ENCODE results near the gene CYP2D6. TPM values are rescaled to one million over a fixed set of nuclear protein-coding genes. Genes with fewer than 3 reads are reported as not detected.

CYP2D6 gene
- total RNA-seq, 1 experiment from 2014 or later = 0.55 TPM

DNA sequence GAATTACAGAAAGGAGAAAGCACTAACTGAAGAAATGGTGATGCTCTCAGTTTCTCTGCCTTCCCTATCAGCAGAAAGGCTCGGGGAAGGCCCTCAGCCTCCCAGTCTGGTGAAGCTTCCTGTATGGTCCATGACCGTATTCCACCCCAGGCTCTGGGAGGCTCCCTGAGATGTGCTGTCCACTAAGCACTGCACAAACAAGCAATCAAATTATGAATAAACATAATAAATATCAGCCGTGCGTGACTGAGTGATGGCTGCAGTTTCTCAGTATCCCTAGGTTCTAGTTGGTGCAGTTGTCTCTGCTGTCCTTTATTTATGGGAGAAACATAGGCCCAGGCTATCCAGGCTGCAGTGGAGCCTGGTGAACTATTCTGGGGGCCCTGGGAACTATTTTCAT, 47.5 kb downstream of the CYP2D6 start:
- BruUV-seq (replicated peaks) = no TSS peak
- Histone ChIP-seq H3K4me1 (ENCODE audit: insufficient read depth, low read length) (peaks cover 10% of the 10 kb centered on the region), H3F3A (ENCODE audit: low read length, unreplicated experiment) (no peaks in the 10 kb centered on the region), H3K27ac (ENCODE audit: low read length) (no peak overlapping the region), H3K4me2 (ENCODE audit: low read length) (no peak overlapping the region), H3K79me2 (ENCODE audit: low read length) (peaks cover 29% of the 10 kb centered on the region), H3K4me3 (ENCODE audit: low read length) (no peak overlapping the region), H2AFZ (ENCODE audit: low read length) (no peak overlapping the region), H3K9ac (ENCODE audit: low read length) (no peak overlapping the region), H3K27me3 (ENCODE audit: low read length) (no peaks in the 10 kb centered on the region), H3K9me2 (replicated peaks; ENCODE audit: low read length) (no peaks in the 10 kb centered on the region), H4K20me1 (ENCODE audit: low read length) (no peaks in the 10 kb centered on the region), H3K9me3 (ENCODE audit: low read length) (no peaks in the 10 kb centered on the region), H3K36me3 (ENCODE audit: low read depth, low read length) (peaks cover 19% of the 10 kb centered on the region)
- CTCF ChIA-PET = no interaction called here
- TF ChIP-seq EZH2 (IDR thresholded peaks at IDR 0.05; ENCODE audit: low read length, unreplicated experiment) (no peak), EZH2phosphoT487 (IDR thresholded peaks at IDR 0.05; ENCODE audit: borderline replicate concordance, low read length) (no peak)
- TF ChIP-seq, protein P1, sequence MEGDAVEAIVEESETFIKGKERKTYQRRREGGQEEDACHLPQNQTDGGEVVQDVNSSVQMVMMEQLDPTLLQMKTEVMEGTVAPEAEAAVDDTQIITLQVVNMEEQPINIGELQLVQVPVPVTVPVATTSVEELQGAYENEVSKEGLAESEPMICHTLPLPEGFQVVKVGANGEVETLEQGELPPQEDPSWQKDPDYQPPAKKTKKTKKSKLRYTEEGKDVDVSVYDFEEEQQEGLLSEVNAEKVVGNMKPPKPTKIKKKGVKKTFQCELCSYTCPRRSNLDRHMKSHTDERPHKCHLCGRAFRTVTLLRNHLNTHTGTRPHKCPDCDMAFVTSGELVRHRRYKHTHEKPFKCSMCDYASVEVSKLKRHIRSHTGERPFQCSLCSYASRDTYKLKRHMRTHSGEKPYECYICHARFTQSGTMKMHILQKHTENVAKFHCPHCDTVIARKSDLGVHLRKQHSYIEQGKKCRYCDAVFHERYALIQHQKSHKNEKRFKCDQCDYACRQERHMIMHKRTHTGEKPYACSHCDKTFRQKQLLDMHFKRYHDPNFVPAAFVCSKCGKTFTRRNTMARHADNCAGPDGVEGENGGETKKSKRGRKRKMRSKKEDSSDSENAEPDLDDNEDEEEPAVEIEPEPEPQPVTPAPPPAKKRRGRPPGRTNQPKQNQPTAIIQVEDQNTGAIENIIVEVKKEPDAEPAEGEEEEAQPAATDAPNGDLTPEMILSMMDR (conservative IDR thresholded peaks at IDR 0.05; ENCODE audit: low read depth, low read length) = no peak
- intact Hi-C loops (cut with micrococcal nuclease) = no loop called here
- POLR2A ChIA-PET (ENCODE audit: unreplicated experiment) = no interaction called here
- ATAC-seq (peak; percentile 16), DNase-seq (no peak)

DNA sequence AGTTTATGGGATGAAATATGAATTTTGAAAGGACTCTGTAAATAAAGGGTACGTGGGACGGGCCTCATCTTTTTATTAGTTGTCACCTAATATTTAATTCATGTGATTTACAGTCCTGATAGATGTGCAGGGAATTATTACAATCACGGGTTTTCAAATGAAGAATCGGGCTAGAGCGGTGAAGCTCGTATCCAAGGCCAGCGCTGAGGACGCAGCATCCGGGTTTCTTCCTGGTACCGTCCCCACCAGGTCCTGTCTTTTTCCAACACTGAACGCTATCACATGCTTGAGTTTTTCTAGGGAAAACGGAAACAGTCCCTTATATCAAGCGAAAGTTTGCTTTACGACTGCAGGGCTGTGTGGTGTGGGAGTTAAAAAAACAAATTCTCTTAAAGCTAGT, 50.3 kb downstream of the CYP2D6 start:
- intact Hi-C loops (cut with micrococcal nuclease) = loop anchor here (1.0 kb wide), 1 partner anchor 10 kb away; the partner anchor contains the start of gene NDUFA6
- ATAC-seq = no peak
- Histone ChIP-seq H3K4me1 (ENCODE audit: insufficient read depth, low read length) (peaks cover 10% of the 10 kb centered on the region), H3K4me2 (ENCODE audit: low read length) (peak overlapping the region; percentile 100), H3K36me3 (ENCODE audit: low read depth, low read length) (peaks cover 4% of the 10 kb centered on the region), H3K79me2 (ENCODE audit: low read length) (peaks cover 17% of the 10 kb centered on the region), H3F3A (ENCODE audit: low read length, unreplicated experiment) (no peaks in the 10 kb centered on the region), H2AFZ (ENCODE audit: low read length) (peak overlapping the region; percentile 85), H3K27ac (ENCODE audit: low read length) (peak overlapping the region; percentile 76), H3K9me2 (replicated peaks; ENCODE audit: low read length) (no peaks in the 10 kb centered on the region), H3K4me3 (ENCODE audit: low read length) (peak overlapping the region; percentile 95), H4K20me1 (ENCODE audit: low read length) (no peaks in the 10 kb centered on the region), H3K9ac (ENCODE audit: low read length) (peak overlapping the region; percentile 92), H3K27me3 (ENCODE audit: low read length) (no peaks in the 10 kb centered on the region), H3K9me3 (ENCODE audit: low read length) (no peaks in the 10 kb centered on the region)
- CTCF ChIA-PET = no interaction called here
- POLR2A ChIA-PET (ENCODE audit: unreplicated experiment) = interaction anchor here (0.6 kb wide), 1 partner anchor 10 kb away, joined by 4 read pairs; no protein-coding TSS in a partner anchor
- DNase-seq = peak; percentile 8
- no TSS peak for BruUV-seq (replicated peaks)
- TF ChIP-seq, protein P1 (conservative IDR thresholded peaks at IDR 0.05; ENCODE audit: low read depth, low read length) = no peak
- TF ChIP-seq EZH2phosphoT487 (IDR thresholded peaks at IDR 0.05; ENCODE audit: borderline replicate concordance, low read length) (no peak), EZH2 (IDR thresholded peaks at IDR 0.05; ENCODE audit: low read length, unreplicated experiment) (no peak)
